ENCODE results near the gene CETN1.

Gene CETN1

DNA sequence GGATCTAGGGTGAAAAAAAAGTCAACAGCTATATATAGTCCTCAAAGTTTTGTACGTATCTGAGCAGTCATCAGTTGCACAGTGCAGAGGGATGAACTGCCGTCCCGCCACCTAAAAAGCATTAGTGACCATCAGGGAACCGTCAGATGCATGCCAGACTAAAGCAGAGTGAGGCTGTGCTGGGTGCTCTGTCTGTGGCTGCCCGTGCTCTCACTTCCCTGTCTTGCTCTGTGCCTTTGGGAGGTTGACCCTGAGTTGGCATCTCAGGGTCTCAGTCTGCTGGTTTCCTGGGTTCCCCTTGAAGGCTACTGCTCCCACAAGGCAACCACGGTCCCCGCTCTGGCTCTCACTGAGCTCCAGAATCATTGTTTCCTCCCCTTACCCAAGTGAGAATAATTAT is 27.8 kb downstream of the CETN1 start:
- TF ChIP-seq REST (IDR thresholded peaks at IDR 0.05; ENCODE audit: insufficient read depth in 1 of 2, low read depth in 2 of 2, low read length in 2 of 2) (no peak), SIN3A (IDR thresholded peaks at IDR 0.05; ENCODE audit: borderline replicate concordance, insufficient read depth, low read length) (no peak), TAF1 (IDR thresholded peaks at IDR 0.05; ENCODE audit: borderline replicate concordance, insufficient read depth, low read length) (no peak), POLR2AphosphoS5 (IDR thresholded peaks at IDR 0.05; ENCODE audit: low read depth, low read length) (no peak), FOXP2 (optimal IDR thresholded peaks at IDR 0.05; ENCODE audit: borderline replicate concordance, extremely low read depth, extremely low read length, insufficient read depth) (no peak)

DNA sequence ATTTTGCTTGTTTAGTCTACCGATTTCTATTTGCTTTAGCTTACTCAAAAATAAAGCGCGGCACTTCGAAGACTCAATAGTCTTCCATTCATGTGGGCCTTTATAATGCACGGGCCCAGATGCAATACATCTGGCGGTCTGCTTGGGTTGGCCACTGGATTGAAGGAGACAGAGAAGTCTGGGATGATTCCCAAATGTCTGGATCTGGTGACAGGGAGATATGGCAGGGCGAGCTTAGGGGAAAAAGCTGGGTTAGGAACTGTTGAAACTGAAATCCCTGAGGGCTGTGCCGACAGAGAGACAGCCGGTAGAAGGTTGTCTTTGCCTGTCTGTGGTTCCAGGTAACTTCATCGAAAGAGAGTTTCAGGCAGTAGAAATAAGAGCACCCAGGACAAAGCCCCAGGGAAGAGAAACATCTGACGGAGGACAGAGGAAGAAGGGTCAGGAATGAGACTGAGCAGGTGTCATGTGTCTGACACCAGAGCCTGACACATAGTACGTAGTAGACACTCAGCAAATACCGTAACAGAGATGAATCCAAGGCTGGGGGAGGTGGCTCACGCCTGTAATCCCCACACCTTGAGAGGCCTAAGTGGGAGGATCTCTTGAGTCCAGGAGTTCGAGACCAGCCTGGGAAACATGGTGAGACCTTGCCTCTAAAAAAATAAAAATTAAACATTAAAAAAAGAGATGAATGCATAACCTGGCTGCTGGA is 30.2 kb downstream of the CETN1 start:
- TF ChIP-seq TAF1 (IDR thresholded peaks at IDR 0.05; ENCODE audit: borderline replicate concordance, insufficient read depth, low read length), result no peak
- TF ChIP-seq SIN3A (IDR thresholded peaks at IDR 0.05; ENCODE audit: borderline replicate concordance, insufficient read depth, low read length), result no peak
- TF ChIP-seq FOXP2 (optimal IDR thresholded peaks at IDR 0.05; ENCODE audit: borderline replicate concordance, extremely low read depth, extremely low read length, insufficient read depth), result no peak
- no peak for TF ChIP-seq REST (IDR thresholded peaks at IDR 0.05; ENCODE audit: insufficient read depth in 1 of 2, low read depth in 2 of 2, low read length in 2 of 2)
- no peak for TF ChIP-seq POLR2AphosphoS5 (IDR thresholded peaks at IDR 0.05; ENCODE audit: low read depth, low read length)

GRCh38 chr18:612156-612555 is 32.0 kb downstream of the CETN1 start:
- TF ChIP-seq SIN3A (IDR thresholded peaks at IDR 0.05; ENCODE audit: borderline replicate concordance, insufficient read depth, low read length) (no peak), TAF1 (IDR thresholded peaks at IDR 0.05; ENCODE audit: borderline replicate concordance, insufficient read depth, low read length) (no peak), REST (IDR thresholded peaks at IDR 0.05; ENCODE audit: insufficient read depth in 1 of 2, low read depth in 2 of 2, low read length in 2 of 2) (no peak), FOXP2 (optimal IDR thresholded peaks at IDR 0.05; ENCODE audit: borderline replicate concordance, extremely low read depth, extremely low read length, insufficient read depth) (no peak), POLR2AphosphoS5 (IDR thresholded peaks at IDR 0.05; ENCODE audit: low read depth, low read length) (no peak)

DNA sequence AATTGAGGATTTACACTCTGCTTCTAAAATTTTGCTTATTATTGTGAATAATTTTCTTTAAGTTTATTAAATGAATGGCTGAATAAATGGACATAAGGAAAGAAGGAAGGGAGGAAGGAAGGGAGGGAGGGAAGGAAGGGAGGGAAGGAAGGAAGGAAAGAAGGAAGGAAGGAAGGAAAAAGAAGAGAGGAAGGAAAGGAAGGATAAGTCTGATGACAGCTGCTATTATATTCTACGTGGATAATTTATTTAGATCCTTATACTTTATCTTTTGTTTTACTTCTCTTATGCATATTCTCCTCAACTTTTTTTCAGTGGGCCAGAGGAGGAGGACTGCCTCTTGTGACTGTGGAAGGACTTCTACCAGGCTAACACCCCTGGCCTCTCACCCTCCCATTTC is 34.0 kb downstream of the CETN1 start:
- no peak for TF ChIP-seq FOXP2 (optimal IDR thresholded peaks at IDR 0.05; ENCODE audit: borderline replicate concordance, extremely low read depth, extremely low read length, insufficient read depth)
- TF ChIP-seq POLR2AphosphoS5 (IDR thresholded peaks at IDR 0.05; ENCODE audit: low read depth, low read length), result no peak
- TF ChIP-seq TAF1 (IDR thresholded peaks at IDR 0.05; ENCODE audit: borderline replicate concordance, insufficient read depth, low read length), result no peak
- no peak for TF ChIP-seq SIN3A (IDR thresholded peaks at IDR 0.05; ENCODE audit: borderline replicate concordance, insufficient read depth, low read length)
- TF ChIP-seq REST (IDR thresholded peaks at IDR 0.05; ENCODE audit: insufficient read depth in 1 of 2, low read depth in 2 of 2, low read length in 2 of 2), result no peak

All from PFSK-1 (cell line).